LNCaP clone FGC (cell line): Measurements from ENCODE around the gene ANKRD13D.

Experiments used
- DNase-seq: peaks from one replicate; pipeline ENCODE4 v3.0.0-alpha.2; 2011; ENCODE audit warnings: low read depth
- H3K4me3 ChIP-seq: 2 replicates; pipeline ENCODE4 v1.5.1; 2011; ENCODE audit warnings: mild to moderate bottlenecking, low read depth, low read length, control low read depth
- CTCF ChIP-seq: IDR thresholded peaks from 2 replicates; pipeline ENCODE4 v1.5.1; 2012; ENCODE audit warnings: mild to moderate bottlenecking; ENCODE audit not compliant: control insufficient read depth, insufficient read depth; ENCODE audit errors: extremely low read depth

ANKRD13D gene

GRCh38 chr11:67311556-67312082, 22.5 kb downstream of the ANKRD13D start:
- no peak for TF ChIP-seq CTCF
- H3K4me3 ChIP-seq: no peak overlapping the region
- DNase-seq: no peak

GRCh38 chr11:67312187-67313021, 23.3 kb downstream of the ANKRD13D start:
- TF ChIP-seq CTCF: no peak
- peak; percentile 95 for DNase-seq
- no peak overlapping the region for H3K4me3 ChIP-seq

- no peak for DNase-seq
- TF ChIP-seq CTCF: no peak
- H3K4me3 ChIP-seq: no peak overlapping the region
Measured at GRCh38 chr11:67313125-67313890, 24.2 kb downstream of the ANKRD13D start.

- no peak for DNase-seq
- no peak overlapping the region for H3K4me3 ChIP-seq
- no peak for TF ChIP-seq CTCF
Measured at GRCh38 chr11:67314218-67314617, 25.1 kb downstream of the ANKRD13D start.

GRCh38 chr11:67315325-67315909, 26.3 kb downstream of the ANKRD13D start:
- H3K4me3 ChIP-seq: no peak overlapping the region
- no peak for TF ChIP-seq CTCF
- no peak for DNase-seq

GRCh38 chr11:67316882-67317204, 27.7 kb downstream of the ANKRD13D start:
- no peak for DNase-seq
- peak overlapping the region; percentile 91 for H3K4me3 ChIP-seq
- TF ChIP-seq CTCF: no peak
